Vagina (tissue), 2 donors: ENCODE results near the gene THSD7B. TPM values are rescaled to one million over a fixed set of nuclear protein-coding genes. Genes with fewer than 3 reads are reported as not detected.
"Not testable (repeated sequence)": the region's sequence is repeated elsewhere in the genome, so short reads cannot be mapped to it uniquely, and the experiment has no call there.

ENCODE experiments used
- DNase-seq, 2 donors: peaks; one replicate each; pipeline ENCODE4 v3.0.0-alpha.2; 2017; ENCODE audit errors: extremely low spot score in 2 of 2
- H3K27ac ChIP-seq: fragments of 200-600 bp; sonication (generic); one replicate; pipeline ENCODE4 v1.5.1; 2019
- H3K27me3 ChIP-seq: fragments of 200-600 bp; sonication (generic); one replicate; pipeline ENCODE4 v1.5.1; 2019
- H3K36me3 ChIP-seq, 2 donors: fragments of 200-600 bp; sonication (generic); one replicate each; pipeline ENCODE4 v1.5.1; 2017 to 2019
- H3K4me1 ChIP-seq: fragments of 200-600 bp; sonication (generic); one replicate; pipeline ENCODE4 v1.5.1; 2019
- H3K4me3 ChIP-seq, 2 donors: fragments of 200-600 bp; sonication (generic); 1 replicate in 1 of 2; 2 replicates in 1 of 2; pipeline ENCODE4 v1.5.1; 2016 to 2019
- H3K9me3 ChIP-seq: fragments of 200-600 bp; sonication (generic); one replicate; pipeline ENCODE4 v1.5.1; 2019
- POLR2A ChIP-seq, 2 donors: fragments of 450-650 bp; IDR thresholded peaks; one replicate each; pipeline ENCODE4 v1.6.1; 2017; ENCODE audit warnings: antibody characterized with exemption in 2 of 2, mild to moderate bottlenecking in 2 of 2, moderate library complexity in 2 of 2
- POLR2AphosphoS5 ChIP-seq, 2 donors: sonication (generic); formaldehyde crosslinking; IDR thresholded peaks; one replicate each; pipeline ENCODE4 v1.9.0; 2017; ENCODE audit warnings: antibody characterized with exemption in 2 of 2, mild to moderate bottlenecking in 2 of 2, low read depth in 1 of 2; ENCODE audit not compliant: insufficient read depth in 1 of 2
- intact Hi-C: fragments of 100-400 bp; cut with DNase I; formaldehyde crosslinking; loops from one replicate; pipeline ENCODE4 v1.15.1; 2023
- total RNA-seq: library from RNA; depleted of rRNA; stranded (reverse); fragments of >200 nt; gene quantifications from one replicate; pipeline ENCODE4 v1.2.3, GENCODE V29; 2016
- TF ChIP-seq, protein P1 (sequence below), 3 experiments: fragments of 450-650 bp in 2 of 3; fragments of 200-600 bp in 1 of 3; sonication (generic) in 1 of 3; IDR thresholded peaks; one replicate each; pipeline ENCODE4 v1.5.1; 2017 to 2019; ENCODE audit warnings: antibody characterized with exemption in 3 of 3, mild to moderate bottlenecking in 2 of 3, moderate library complexity in 2 of 3

Gene THSD7B
- total RNA-seq, 1 donor from 2014 or later = 0.49 TPM

DNA sequence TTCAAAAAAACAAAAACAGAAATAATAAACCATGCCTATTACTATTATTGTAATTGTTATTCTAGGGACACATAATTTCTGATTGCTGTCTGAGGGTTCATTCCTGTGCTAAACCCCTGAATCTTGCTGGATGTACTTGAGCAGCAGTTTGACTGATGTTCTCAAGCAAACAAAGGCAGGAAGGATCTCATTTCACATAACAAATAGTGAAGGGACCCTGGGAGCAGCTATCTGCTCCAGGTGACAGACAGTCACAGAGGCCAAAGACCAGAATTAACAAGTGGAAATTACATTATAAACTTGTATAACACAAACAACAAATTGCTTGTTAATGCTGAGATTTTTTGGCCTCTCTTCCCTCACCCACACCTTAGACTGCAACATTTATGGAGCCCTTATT is 284.2 kb downstream of the THSD7B start:
- no peaks in the 10 kb centered on the region for H3K9me3 ChIP-seq
- TF ChIP-seq, protein P1, sequence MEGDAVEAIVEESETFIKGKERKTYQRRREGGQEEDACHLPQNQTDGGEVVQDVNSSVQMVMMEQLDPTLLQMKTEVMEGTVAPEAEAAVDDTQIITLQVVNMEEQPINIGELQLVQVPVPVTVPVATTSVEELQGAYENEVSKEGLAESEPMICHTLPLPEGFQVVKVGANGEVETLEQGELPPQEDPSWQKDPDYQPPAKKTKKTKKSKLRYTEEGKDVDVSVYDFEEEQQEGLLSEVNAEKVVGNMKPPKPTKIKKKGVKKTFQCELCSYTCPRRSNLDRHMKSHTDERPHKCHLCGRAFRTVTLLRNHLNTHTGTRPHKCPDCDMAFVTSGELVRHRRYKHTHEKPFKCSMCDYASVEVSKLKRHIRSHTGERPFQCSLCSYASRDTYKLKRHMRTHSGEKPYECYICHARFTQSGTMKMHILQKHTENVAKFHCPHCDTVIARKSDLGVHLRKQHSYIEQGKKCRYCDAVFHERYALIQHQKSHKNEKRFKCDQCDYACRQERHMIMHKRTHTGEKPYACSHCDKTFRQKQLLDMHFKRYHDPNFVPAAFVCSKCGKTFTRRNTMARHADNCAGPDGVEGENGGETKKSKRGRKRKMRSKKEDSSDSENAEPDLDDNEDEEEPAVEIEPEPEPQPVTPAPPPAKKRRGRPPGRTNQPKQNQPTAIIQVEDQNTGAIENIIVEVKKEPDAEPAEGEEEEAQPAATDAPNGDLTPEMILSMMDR (IDR thresholded peaks at IDR 0.05) = no peak
- TF ChIP-seq POLR2AphosphoS5 (IDR thresholded peaks at IDR 0.05; ENCODE audit: insufficient read depth in 1 of 2, low read depth in 1 of 2) (no peak), POLR2A (IDR thresholded peaks at IDR 0.05) (no peak)
- H3K27ac ChIP-seq = no peak overlapping the region
- H3K4me3 ChIP-seq = no peak overlapping the region
- intact Hi-C loops = no loop called here
- no peaks in the 10 kb centered on the region for H3K27me3 ChIP-seq
- no peak for DNase-seq
- no peaks in the 10 kb centered on the region for H3K4me1 ChIP-seq
- H3K36me3 ChIP-seq = no peaks in the 10 kb centered on the region

DNA sequence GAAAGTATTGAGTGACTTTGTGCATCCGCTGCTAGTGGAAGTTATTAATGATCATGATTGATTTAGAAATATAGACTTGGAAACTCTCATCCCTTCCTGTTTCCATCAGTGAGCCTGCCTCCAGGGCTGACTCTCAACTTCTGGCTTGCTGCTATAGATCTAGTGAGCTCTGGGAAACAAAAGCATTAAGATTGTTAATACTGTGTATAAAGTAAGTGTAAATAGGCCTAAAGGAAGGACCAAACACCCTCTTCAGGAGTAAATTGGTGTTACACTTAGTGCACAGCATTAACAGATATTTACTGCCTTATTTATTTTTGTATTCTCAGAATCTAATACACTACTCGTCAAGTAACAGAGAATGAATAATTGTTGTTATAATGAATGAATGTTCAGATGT is 285.6 kb downstream of the THSD7B start:
- TF ChIP-seq, protein P1 (IDR thresholded peaks at IDR 0.05) = no peak
- TF ChIP-seq POLR2AphosphoS5 (IDR thresholded peaks at IDR 0.05; ENCODE audit: insufficient read depth in 1 of 2, low read depth in 1 of 2) = no peak
- no peak for TF ChIP-seq POLR2A (IDR thresholded peaks at IDR 0.05)
- intact Hi-C loops = no loop called here
- DNase-seq = no peak
- Histone ChIP-seq H3K36me3 (no peaks in the 10 kb centered on the region), H3K4me1 (no peaks in the 10 kb centered on the region), H3K4me3 (no peak overlapping the region), H3K27me3 (no peaks in the 10 kb centered on the region), H3K27ac (no peak overlapping the region), H3K9me3 (no peaks in the 10 kb centered on the region)

DNA sequence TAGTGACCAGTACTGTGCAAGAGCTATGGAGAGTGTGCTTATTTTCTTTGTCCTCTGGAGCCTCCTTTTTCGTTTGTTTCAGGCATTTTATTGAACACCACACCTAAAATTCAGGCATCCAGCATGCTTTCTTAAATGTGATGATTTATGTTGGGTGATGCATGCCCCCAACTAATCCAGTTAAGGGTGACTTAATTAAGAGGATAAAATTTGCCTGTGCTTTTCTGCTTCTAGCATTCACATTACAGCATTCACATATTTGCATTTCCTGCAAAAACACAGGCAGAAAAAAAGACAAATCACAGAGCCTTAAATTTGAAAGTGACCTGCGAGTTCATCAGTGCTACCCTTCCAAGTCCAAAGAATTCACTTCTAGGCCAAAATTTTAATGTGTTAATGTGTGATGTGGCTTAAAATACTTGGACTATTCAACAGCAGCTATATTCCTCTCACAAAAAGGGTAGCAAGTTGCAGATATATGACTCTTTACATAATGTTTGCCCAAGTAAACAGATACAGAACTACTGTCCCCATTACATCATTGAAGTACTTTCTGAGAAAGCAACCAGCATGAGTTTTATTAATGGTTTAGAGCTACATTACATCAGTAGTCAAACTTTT is 286.5 kb downstream of the THSD7B start:
- DNase-seq = no peak
- Histone ChIP-seq H3K9me3 (no peaks in the 10 kb centered on the region), H3K27me3 (no peaks in the 10 kb centered on the region), H3K4me3 (no peak overlapping the region), H3K36me3 (no peaks in the 10 kb centered on the region), H3K27ac (no peak overlapping the region), H3K4me1 (no peaks in the 10 kb centered on the region)
- TF ChIP-seq, protein P1 (IDR thresholded peaks at IDR 0.05) = no peak
- no peak for TF ChIP-seq POLR2A (IDR thresholded peaks at IDR 0.05)
- no peak for TF ChIP-seq POLR2AphosphoS5 (IDR thresholded peaks at IDR 0.05; ENCODE audit: insufficient read depth in 1 of 2, low read depth in 1 of 2)
- intact Hi-C loops = no loop called here

DNA sequence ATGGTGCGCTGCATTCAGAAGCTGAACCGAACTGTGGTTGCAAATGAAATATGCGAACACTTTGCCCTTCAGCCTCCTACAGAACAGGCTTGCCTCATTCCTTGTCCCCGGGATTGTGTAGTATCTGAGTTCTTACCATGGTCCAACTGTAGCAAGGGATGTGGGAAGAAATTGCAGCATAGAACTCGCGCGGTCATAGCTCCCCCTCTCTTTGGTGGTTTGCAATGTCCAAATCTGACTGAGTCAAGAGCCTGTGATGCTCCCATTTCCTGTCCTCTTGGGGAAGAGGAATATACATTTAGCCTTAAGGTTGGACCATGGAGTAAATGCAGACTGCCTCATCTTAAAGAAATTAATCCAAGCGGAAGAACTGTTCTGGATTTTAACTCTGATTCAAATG is 291.4 kb downstream of the THSD7B start:
- Histone ChIP-seq H3K27me3 (no peaks in the 10 kb centered on the region), H3K9me3 (no peaks in the 10 kb centered on the region), H3K36me3 (no peaks in the 10 kb centered on the region), H3K4me3 (no peak overlapping the region), H3K4me1 (no peaks in the 10 kb centered on the region), H3K27ac (no peak overlapping the region)
- DNase-seq = no peak
- TF ChIP-seq, protein P1 (IDR thresholded peaks at IDR 0.05) = no peak
- no peak for TF ChIP-seq POLR2A (IDR thresholded peaks at IDR 0.05)
- TF ChIP-seq POLR2AphosphoS5 (IDR thresholded peaks at IDR 0.05; ENCODE audit: insufficient read depth in 1 of 2, low read depth in 1 of 2) = no peak
- intact Hi-C loops = no loop called here

DNA sequence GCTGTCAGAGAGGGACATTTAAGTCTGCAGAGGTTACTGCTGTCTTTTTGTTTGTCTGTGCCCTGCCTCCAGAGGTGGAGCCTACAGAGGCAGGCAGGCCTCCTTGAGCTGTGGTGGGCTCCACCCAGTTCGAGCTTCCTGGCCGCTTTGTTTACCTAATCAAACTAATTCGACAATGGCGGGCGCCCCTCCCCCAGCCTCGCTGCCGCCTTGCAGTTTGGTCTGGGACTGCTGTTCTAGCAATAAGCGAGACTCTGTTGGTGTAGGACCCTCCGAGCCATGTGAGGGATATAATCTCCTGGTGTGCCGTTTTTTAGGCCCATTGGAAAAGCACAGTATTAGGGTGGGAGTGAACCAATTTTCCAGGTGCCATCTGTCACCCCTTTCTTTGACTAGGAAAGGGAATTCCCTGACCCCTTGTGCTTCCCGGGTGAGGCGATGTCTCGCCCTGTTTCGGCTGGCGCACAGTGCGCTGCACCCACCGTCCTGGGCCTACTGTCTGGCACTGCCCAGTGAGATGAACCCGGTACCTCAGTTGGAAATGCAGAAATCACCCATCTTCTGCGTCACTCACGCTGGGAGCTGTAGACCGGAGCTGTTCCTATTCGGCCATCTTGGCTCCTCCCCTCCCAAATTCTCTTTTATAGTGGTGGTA is 310.9 kb downstream of the THSD7B start:
- H3K4me1 ChIP-seq, H3K27ac ChIP-seq, H3K9me3 ChIP-seq, DNase-seq, H3K27me3 ChIP-seq, intact Hi-C loops, H3K36me3 ChIP-seq, H3K4me3 ChIP-seq: not testable (repeated sequence)
